Small intestine (tissue), 7 donors: Measurements from ENCODE around the gene NNT. TPM values are rescaled to one million over a fixed set of nuclear protein-coding genes. Genes with fewer than 3 reads are reported as not detected.
A peak's percentile ranks its signal among the peaks of the same experiment; 100 is the strongest.
"Not testable (repeated sequence)": the region's sequence is repeated elsewhere in the genome, so short reads cannot be mapped to it uniquely, and the experiment has no call there.

Source experiments
- DNase-seq, 2 donors: peaks; one replicate each; pipeline versions ENCODE4 v3.0.0 to v3.0.0-alpha.2; 2013
- FAIRE-seq: peaks from 2 replicates; lab custom pipeline; 2012; peaks lifted over from hg19 to GRCh38; lab: Jason Lieb, UNC
- H3K27ac ChIP-seq, 3 donors: one replicate each; pipeline ENCODE4 v1.5.1; 2013; ENCODE audit warnings: low read length in 2 of 3, mild to moderate bottlenecking in 2 of 3, control low read depth in 1 of 3, inconsistent platforms in 1 of 3, low read depth in 1 of 3, moderate library complexity in 1 of 3
- H3K27me3 ChIP-seq, 3 donors: one replicate each; pipeline ENCODE4 v1.6.1; 2013; ENCODE audit warnings: low read length in 3 of 3, inconsistent platforms in 1 of 3; ENCODE audit not compliant: control insufficient read depth in 3 of 3, insufficient read depth in 3 of 3
- H3K36me3 ChIP-seq, 3 donors: one replicate each; pipeline ENCODE4 v1.6.1; 2013; ENCODE audit warnings: low read length in 3 of 3, inconsistent platforms in 1 of 3, low read depth in 1 of 3, mild to moderate bottlenecking in 1 of 3, moderate library complexity in 1 of 3; ENCODE audit not compliant: control insufficient read depth in 3 of 3, insufficient read depth in 2 of 3
- H3K4me1 ChIP-seq, 3 donors: one replicate each; pipeline ENCODE4 v1.6.1; 2013; ENCODE audit warnings: low read length in 2 of 3, inconsistent platforms in 1 of 3, low read depth in 1 of 3, mild to moderate bottlenecking in 1 of 3, moderate library complexity in 1 of 3; ENCODE audit not compliant: control insufficient read depth in 3 of 3, insufficient read depth in 2 of 3
- H3K4me3 ChIP-seq, 3 donors: one replicate each; pipeline ENCODE4 v1.5.1; 2013; ENCODE audit warnings: low read length in 3 of 3, control low read depth in 1 of 3, inconsistent platforms in 1 of 3, low read depth in 1 of 3, mild to moderate bottlenecking in 1 of 3, moderate library complexity in 1 of 3
- H3K9me3 ChIP-seq, 2 donors: one replicate each; pipeline ENCODE4 v1.6.1; 2013; ENCODE audit warnings: low read depth in 1 of 2, low read length in 1 of 2; ENCODE audit not compliant: control insufficient read depth in 2 of 2, insufficient read depth in 1 of 2
- WGBS, 3 donors: extraction: QIAGEN DNeasy Blood & Tissue Kit; methylation state at CpG; one replicate each; pipeline ENCODE4 v1.1.7; 2013; 5-methylcytosine and 5-hydroxymethylcytosine counted together
- polyA plus RNA-seq, 4 donors: library from polyadenylated mRNA; stranded (reverse) in 3 of 4; unstranded in 1 of 4; fragments of 200-250 nt in 3 of 4; fragments of 120-200 nt in 1 of 4; gene quantifications; one replicate each; pipeline versions ENCODE4 v1.2.1 to v1.2.3, GENCODE V29; 2013
- donor health status: healthy with polysubstance abuse.
- donor health status: control.
- donor health status: control.
- donor health status: Bipolar disorder and iron deficiency.
- donor health status: healthy.

NNT gene
- polyA plus RNA-seq, 4 donors = 7.4 to 46.0 (median 25.2) TPM

- H3K36me3 ChIP-seq = peaks cover 0 to 6% (median 4%) of the 10 kb centered on the region in 3 donors
- no peak overlapping the region for H3K27ac ChIP-seq
- DNase-seq (no peak), FAIRE-seq (no peak)
- H3K4me3 ChIP-seq = no peak overlapping the region
- no peaks in the 10 kb centered on the region for H3K9me3 ChIP-seq
- H3K27me3 ChIP-seq = no peaks in the 10 kb centered on the region
- 80 to 95% (median 89%) methylated on average over 4 of the region's 4 CpGs for WGBS, 3 donors
- no peaks in the 10 kb centered on the region for H3K4me1 ChIP-seq
Observed at GRCh38 chr5:43683884-43684471, 81.0 kb downstream of the NNT start.

- peak overlapping the region in 1 of 3 donors; percentile 10 for H3K27ac ChIP-seq
- no peaks in the 10 kb centered on the region for H3K27me3 ChIP-seq
- no peaks in the 10 kb centered on the region for H3K4me1 ChIP-seq
- H3K4me3 ChIP-seq = no peak overlapping the region
- no peak for DNase-seq
- FAIRE-seq = no peak
- no peaks in the 10 kb centered on the region for H3K9me3 ChIP-seq
- peaks cover 0 to 3% (median 3%) of the 10 kb centered on the region in 3 donors for H3K36me3 ChIP-seq
Observed at GRCh38 chr5:43685252-43685950, 82.4 kb downstream of the NNT start.

GRCh38 chr5:43687275-43687674 lies 84.3 kb downstream of the NNT start:
- DNase-seq (no peak), FAIRE-seq (no peak)
- H3K4me1 ChIP-seq = no peaks in the 10 kb centered on the region
- no peak overlapping the region for H3K27ac ChIP-seq
- WGBS, 3 donors = 75 to 90% (median 76%) methylated on average over 3 of the region's 3 CpGs
- peaks cover 0 to 4% (median under 1%) of the 10 kb centered on the region in 3 donors for H3K36me3 ChIP-seq
- no peaks in the 10 kb centered on the region for H3K9me3 ChIP-seq
- H3K4me3 ChIP-seq = no peak overlapping the region
- H3K27me3 ChIP-seq = no peaks in the 10 kb centered on the region

- peaks cover 0 to 5% of the 10 kb centered on the region in 2 donors for H3K9me3 ChIP-seq
- DNase-seq (no peak), FAIRE-seq (no peak)
- peaks cover 0 to 2% (median 2%) of the 10 kb centered on the region in 3 donors for H3K36me3 ChIP-seq
- no peaks in the 10 kb centered on the region for H3K27me3 ChIP-seq
- H3K27ac ChIP-seq = no peak overlapping the region
- WGBS, 3 donors = 90 to 95% (median 91%) methylated on average over 4 of the region's 4 CpGs
- no peak overlapping the region for H3K4me3 ChIP-seq
- no peaks in the 10 kb centered on the region for H3K4me1 ChIP-seq
Observed at GRCh38 chr5:43691275-43691674, 88.3 kb downstream of the NNT start.

GRCh38 chr5:43691893-43692292 lies 88.9 kb downstream of the NNT start:
- no peak overlapping the region for H3K4me3 ChIP-seq
- no peaks in the 10 kb centered on the region for H3K4me1 ChIP-seq
- WGBS, 3 donors = 90 to 95% (median 94%) methylated on average over 1 of the region's 1 CpG
- no peak overlapping the region for H3K27ac ChIP-seq
- no peaks in the 10 kb centered on the region for H3K27me3 ChIP-seq
- DNase-seq = no peak
- peaks cover 0 to 7% (median 5%) of the 10 kb centered on the region in 3 donors for H3K36me3 ChIP-seq
- peaks cover 0 to 11% of the 10 kb centered on the region in 2 donors for H3K9me3 ChIP-seq
- FAIRE-seq = no peak

- Histone ChIP-seq H3K27ac (no peak overlapping the region), H3K4me3 (no peak overlapping the region), H3K36me3 (peaks cover 0 to 7% (median 5%) of the 10 kb centered on the region in 3 donors), H3K4me1 (no peaks in the 10 kb centered on the region), H3K27me3 (no peaks in the 10 kb centered on the region), H3K9me3 (peaks cover 0 to 12% of the 10 kb centered on the region in 2 donors)
- FAIRE-seq = no peak
- no peak for DNase-seq
Observed at GRCh38 chr5:43693411-43693810, 90.4 kb downstream of the NNT start.

- no peak for FAIRE-seq
Observed at GRCh38 chr5:43694027-43694426, 91.0 kb downstream of the NNT start.

GRCh38 chr5:43696444-43696843 lies 93.5 kb downstream of the NNT start:
- not testable (repeated sequence) for H3K36me3 ChIP-seq, H3K4me1 ChIP-seq, H3K4me3 ChIP-seq, DNase-seq, FAIRE-seq, H3K27me3 ChIP-seq, H3K27ac ChIP-seq
- peaks cover 0 to 12% of the 10 kb centered on the region in 2 donors for H3K9me3 ChIP-seq
- WGBS, 3 donors = 99 to 100% (median 100%) methylated on average over 2 of the region's 2 CpGs

More at GRCh38 chr5:43694027-43694426, 91.0 kb downstream of the NNT start:
- H3K27me3 ChIP-seq = no peaks in the 10 kb centered on the region
- H3K27ac ChIP-seq = no peak overlapping the region
- no peak for DNase-seq
- H3K4me1 ChIP-seq = no peaks in the 10 kb centered on the region
- no peak overlapping the region for H3K4me3 ChIP-seq
- peaks cover 0 to 12% of the 10 kb centered on the region in 2 donors for H3K9me3 ChIP-seq
- H3K36me3 ChIP-seq = peaks cover 0 to 7% (median 5%) of the 10 kb centered on the region in 3 donors
- 92 to 98% (median 95%) methylated on average over 1 of the region's 1 CpG for WGBS, 3 donors
